ENCODE measurements around the gene FARS2. TPM values are rescaled to one million over a fixed set of nuclear protein-coding genes. Genes with fewer than 3 reads are reported as not detected.

FARS2 gene
- polyA plus RNA-seq, 3 donors = 12.2 to 21.6 (median 17.7) TPM

DNA sequence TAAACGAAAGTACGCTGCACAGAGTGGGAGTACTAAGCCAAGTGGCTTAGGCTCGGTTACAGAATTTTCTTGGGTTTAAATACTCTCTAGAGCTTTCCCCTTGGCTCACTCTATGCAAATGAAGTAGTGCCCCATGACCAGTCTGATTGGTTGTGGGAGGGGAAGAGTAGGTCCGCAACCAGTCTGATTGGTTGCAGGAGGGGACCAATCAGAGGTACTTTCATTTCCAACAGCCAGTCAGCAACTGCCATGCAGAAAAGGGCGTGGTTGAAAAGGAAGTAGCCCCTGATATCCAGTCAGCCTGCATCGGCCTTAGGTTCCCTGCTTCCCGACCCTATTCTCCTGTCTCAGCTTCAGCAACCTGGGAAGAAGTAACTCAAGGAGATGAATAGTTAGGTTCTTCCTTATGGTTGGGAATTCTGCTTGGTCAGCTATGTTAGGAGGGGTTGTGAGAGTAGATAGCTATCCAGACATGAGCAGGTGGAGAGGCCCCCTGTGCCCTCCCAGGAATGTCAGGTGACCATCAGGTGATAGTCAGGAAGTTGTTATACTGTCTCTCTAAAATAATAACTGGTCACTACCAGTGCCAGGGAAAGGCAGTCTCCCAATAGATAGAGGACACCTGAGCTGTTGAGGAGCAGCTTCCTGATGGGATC, 57.4 kb downstream of the FARS2 start:
- Mint-ChIP-seq H3K36me3 (peaks cover 2 to 3% of the 10 kb centered on the region in 2 donors), H3K4me3 (no peak overlapping the region), H3K4me1 (peaks cover 18% of the 10 kb centered on the region), H3K27ac (peak overlapping the region in 1 of 7 donors; percentile 13), H3K9me3 (peaks cover 2 to 7% (median 4%) of the 10 kb centered on the region in 7 donors), H3K27me3 (ENCODE audit: low read depth in 3 of 3) (no peaks in the 10 kb centered on the region)
- peaks cover 7 to 10% of the 10 kb centered on the region in 2 donors for H3K4me1 ChIP-seq (ENCODE audit: control insufficient read depth in 1 of 2, insufficient read depth in 2 of 2, low read length in 2 of 2)
- no peaks in the 10 kb centered on the region for H3K27me3 ChIP-seq (ENCODE audit: control insufficient read depth in 2 of 2, insufficient read depth in 2 of 2, low read length in 2 of 2)
- intact Hi-C loops (cut with micrococcal nuclease) = no loop called here
- H3K79me2 ChIP-seq (ENCODE audit: insufficient read depth, low read length) = no peaks in the 10 kb centered on the region
- H3K36me3 ChIP-seq (replicated peaks in 1 of 2; ENCODE audit: control insufficient read depth in 1 of 2, insufficient read depth in 2 of 2, low read length in 2 of 2) = no peaks in the 10 kb centered on the region
- peaks cover 1 to 4% of the 10 kb centered on the region in 2 donors for H3K9me3 ChIP-seq (replicated peaks in 1 of 2; ENCODE audit: control insufficient read depth in 1 of 2, insufficient read depth in 1 of 2, low read length in 2 of 2)
- no peak for DNase-seq
- TF ChIP-seq, protein P1, sequence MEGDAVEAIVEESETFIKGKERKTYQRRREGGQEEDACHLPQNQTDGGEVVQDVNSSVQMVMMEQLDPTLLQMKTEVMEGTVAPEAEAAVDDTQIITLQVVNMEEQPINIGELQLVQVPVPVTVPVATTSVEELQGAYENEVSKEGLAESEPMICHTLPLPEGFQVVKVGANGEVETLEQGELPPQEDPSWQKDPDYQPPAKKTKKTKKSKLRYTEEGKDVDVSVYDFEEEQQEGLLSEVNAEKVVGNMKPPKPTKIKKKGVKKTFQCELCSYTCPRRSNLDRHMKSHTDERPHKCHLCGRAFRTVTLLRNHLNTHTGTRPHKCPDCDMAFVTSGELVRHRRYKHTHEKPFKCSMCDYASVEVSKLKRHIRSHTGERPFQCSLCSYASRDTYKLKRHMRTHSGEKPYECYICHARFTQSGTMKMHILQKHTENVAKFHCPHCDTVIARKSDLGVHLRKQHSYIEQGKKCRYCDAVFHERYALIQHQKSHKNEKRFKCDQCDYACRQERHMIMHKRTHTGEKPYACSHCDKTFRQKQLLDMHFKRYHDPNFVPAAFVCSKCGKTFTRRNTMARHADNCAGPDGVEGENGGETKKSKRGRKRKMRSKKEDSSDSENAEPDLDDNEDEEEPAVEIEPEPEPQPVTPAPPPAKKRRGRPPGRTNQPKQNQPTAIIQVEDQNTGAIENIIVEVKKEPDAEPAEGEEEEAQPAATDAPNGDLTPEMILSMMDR (IDR thresholded peaks at IDR 0.05) = no peak
- no peak overlapping the region for H3K9ac ChIP-seq (ENCODE audit: insufficient read depth, low read length, poor library complexity, severe bottlenecking)
- no peaks in the 10 kb centered on the region for H4K20me1 ChIP-seq (ENCODE audit: insufficient read depth, low read length)
- no peak overlapping the region for H2AFZ ChIP-seq (ENCODE audit: insufficient read depth, low read depth, low read length, poor library complexity, severe bottlenecking)
- H3K4me3 ChIP-seq (replicated peaks in 1 of 3; ENCODE audit: low read depth in 2 of 3, low read length in 3 of 3) = no peak overlapping the region
- no peak overlapping the region for H3K27ac ChIP-seq (ENCODE audit: low read depth in 1 of 2, low read length in 2 of 2)
- 100% methylated on average over 2 of the region's 7 CpGs for WGBS (ENCODE audit: insufficient coverage)
- no peak overlapping the region for H3K4me2 ChIP-seq (replicated peaks; ENCODE audit: extremely low read depth, low read length, poor library complexity, severe bottlenecking)

DNA sequence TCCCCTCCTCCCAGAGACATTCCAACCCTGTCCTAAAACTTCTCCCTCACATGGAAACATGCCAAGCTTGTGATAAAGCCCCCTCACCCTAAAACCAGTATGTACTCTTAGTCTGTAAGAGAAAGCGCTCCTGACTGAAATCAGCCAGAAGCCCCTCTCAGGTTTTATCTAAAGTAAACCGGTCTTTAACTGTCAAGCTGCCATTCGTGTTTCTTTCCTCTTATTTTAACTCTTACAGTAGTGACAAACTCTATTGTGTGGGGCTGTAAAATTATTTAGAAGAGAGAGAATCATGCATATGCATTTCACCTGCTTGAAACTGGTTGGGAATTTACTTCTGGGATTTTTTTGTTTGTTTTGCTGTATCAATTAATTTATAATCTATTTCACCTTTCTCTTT, 62.7 kb downstream of the FARS2 start:
- peaks cover 0 to 6% of the 10 kb centered on the region in 2 donors for H3K36me3 ChIP-seq (replicated peaks in 1 of 2; ENCODE audit: control insufficient read depth in 1 of 2, insufficient read depth in 2 of 2, low read length in 2 of 2)
- intact Hi-C loops (cut with micrococcal nuclease) = no loop called here
- no peak overlapping the region for H3K4me3 ChIP-seq (replicated peaks in 1 of 3; ENCODE audit: low read depth in 2 of 3, low read length in 3 of 3)
- H4K20me1 ChIP-seq (ENCODE audit: insufficient read depth, low read length) = no peaks in the 10 kb centered on the region
- Mint-ChIP-seq H3K4me3 (no peak overlapping the region), H3K27me3 (ENCODE audit: low read depth in 3 of 3) (no peaks in the 10 kb centered on the region), H3K9me3 (peaks cover 5 to 21% (median 12%) of the 10 kb centered on the region in 7 donors), H3K4me1 (peaks cover 18% of the 10 kb centered on the region), H3K27ac (no peak overlapping the region), H3K36me3 (peaks cover 3 to 23% of the 10 kb centered on the region in 2 donors)
- no peak for DNase-seq
- no peaks in the 10 kb centered on the region for H3K27me3 ChIP-seq (ENCODE audit: control insufficient read depth in 2 of 2, insufficient read depth in 2 of 2, low read length in 2 of 2)
- TF ChIP-seq, protein P1 (IDR thresholded peaks at IDR 0.05) = no peak
- no CpG with 5 or more reads among the region's 3 CpGs for WGBS (ENCODE audit: insufficient coverage)
- no peak overlapping the region for H3K27ac ChIP-seq (ENCODE audit: low read depth in 1 of 2, low read length in 2 of 2)
- peaks cover 7 to 10% of the 10 kb centered on the region in 2 donors for H3K4me1 ChIP-seq (ENCODE audit: control insufficient read depth in 1 of 2, insufficient read depth in 2 of 2, low read length in 2 of 2)
- no peak overlapping the region for H3K4me2 ChIP-seq (replicated peaks; ENCODE audit: extremely low read depth, low read length, poor library complexity, severe bottlenecking)
- H3K9ac ChIP-seq (ENCODE audit: insufficient read depth, low read length, poor library complexity, severe bottlenecking) = no peak overlapping the region
- no peak overlapping the region for H2AFZ ChIP-seq (ENCODE audit: insufficient read depth, low read depth, low read length, poor library complexity, severe bottlenecking)
- H3K9me3 ChIP-seq (replicated peaks in 1 of 2; ENCODE audit: control insufficient read depth in 1 of 2, insufficient read depth in 1 of 2, low read length in 2 of 2) = peaks cover 5 to 15% of the 10 kb centered on the region in 2 donors
- no peaks in the 10 kb centered on the region for H3K79me2 ChIP-seq (ENCODE audit: insufficient read depth, low read length)

Data from CD14-positive monocyte (primary cell).